Activated CD4-positive, alpha-beta T cell treated with anti-CD3 and anti-CD28 coated beads for 48 hours (primary cell): Measurements from ENCODE around the gene SLC8A2.

Source experiments
- DNase-seq: peaks from one replicate; pipeline ENCODE4 v3.0.0-alpha.2; 2020

Gene SLC8A2

GRCh38 chr19:47448360-47448727 lies 23.3 kb downstream of the SLC8A2 start:
- DNase-seq = no peak

- peak; percentile 90 for DNase-seq
Measured at GRCh38 chr19:47447470-47448359, 24.0 kb downstream of the SLC8A2 start.

- DNase-seq = peak; percentile 67
Measured at GRCh38 chr19:47446534-47447469, 24.9 kb downstream of the SLC8A2 start.

- peak; percentile 52 for DNase-seq
Measured at GRCh38 chr19:47445937-47446402, 25.7 kb downstream of the SLC8A2 start.

GRCh38 chr19:47445527-47445926 lies 26.2 kb downstream of the SLC8A2 start:
- DNase-seq = no peak

GRCh38 chr19:47444388-47444821 lies 27.3 kb downstream of the SLC8A2 start:
- DNase-seq = peak; percentile 42

- no peak for DNase-seq
Measured at GRCh38 chr19:47443331-47443730, 28.4 kb downstream of the SLC8A2 start.

GRCh38 chr19:47438793-47439220 lies 32.9 kb downstream of the SLC8A2 start:
- no peak for DNase-seq

- DNase-seq = no peak
Measured at GRCh38 chr19:47437500-47437899, 34.2 kb downstream of the SLC8A2 start.

- peak; percentile 90 for DNase-seq
Measured at GRCh38 chr19:47436712-47437401, 34.8 kb downstream of the SLC8A2 start.

GRCh38 chr19:47435883-47436417 lies 35.7 kb downstream of the SLC8A2 start:
- no peak for DNase-seq

- no peak for DNase-seq
Measured at GRCh38 chr19:47435196-47435595, 36.5 kb downstream of the SLC8A2 start.

- DNase-seq = no peak
Measured at GRCh38 chr19:47434088-47434487, 37.6 kb downstream of the SLC8A2 start.

GRCh38 chr19:47433121-47433520 lies 38.6 kb downstream of the SLC8A2 start:
- DNase-seq = no peak

- DNase-seq = no peak
Measured at GRCh38 chr19:47432499-47432898, 39.2 kb downstream of the SLC8A2 start.

- no peak for DNase-seq
Measured at GRCh38 chr19:47432091-47432490, 39.6 kb downstream of the SLC8A2 start.

GRCh38 chr19:47430041-47430802 lies 41.5 kb downstream of the SLC8A2 start:
- peak; percentile 51 for DNase-seq

GRCh38 chr19:47429140-47429793 lies 42.4 kb downstream of the SLC8A2 start:
- DNase-seq = no peak

- peak; percentile 95 for DNase-seq
Measured at GRCh38 chr19:47428177-47428894, 43.4 kb downstream of the SLC8A2 start.
